ENCODE data around the gene DBN1. TPM values are rescaled to one million over a fixed set of nuclear protein-coding genes. Genes with fewer than 3 reads are reported as not detected.
A peak's percentile ranks its signal among the peaks of the same experiment; 100 is the strongest.

Gene DBN1
- total and polyA plus RNA-seq, 9 of the 15 experiments (the other 6 are each of a cell fraction or from before 2014, with no cell fraction given): 0.25 to 87.2 (median 27.9) TPM

GRCh38 chr5:177446200-177447065 is 27.0 kb downstream of the DBN1 start, which contains the start of gene PRR7 (continued):
- TF ChIP-seq PATZ1 (CRISPR knock-in tag; IDR thresholded peaks at IDR 0.05; ENCODE audit: borderline replicate concordance) (no peak), PURB (CRISPR knock-in tag; IDR thresholded peaks at IDR 0.05; ENCODE audit: low read depth) (no peak), DMBX1 (CRISPR knock-in tag; IDR thresholded peaks at IDR 0.05; ENCODE audit: borderline replicate concordance) (peak; percentile 78; the same call in 1 of the 2 replicates), EP300 (IDR thresholded peaks at IDR 0.05; ENCODE audit: low read length) (no peak), ZNF133 (CRISPR knock-in tag; IDR thresholded peaks at IDR 0.05) (no peak), MXD1 (CRISPR knock-in tag; IDR thresholded peaks at IDR 0.05; ENCODE audit: borderline replicate concordance, poor library complexity, severe bottlenecking) (no peak), DIDO1 (tag; IDR thresholded peaks at IDR 0.05; ENCODE audit: low read depth) (no peak), DPF2 (IDR thresholded peaks at IDR 0.05) (no peak), PHF20 (IDR thresholded peaks at IDR 0.05; ENCODE audit: partially characterized antibody) (no peak), NBN (IDR thresholded peaks at IDR 0.05; ENCODE audit: low read depth) (no peak), ZNF589 (CRISPR knock-in tag; IDR thresholded peaks at IDR 0.05; ENCODE audit: low read depth) (no peak), SREBF2 (CRISPR knock-in tag; IDR thresholded peaks at IDR 0.05) (no peak), HMG20B (CRISPR knock-in tag; IDR thresholded peaks at IDR 0.05) (peak; percentile 87; the same call in 1 of the 2 replicates), ELK3 (CRISPR knock-in tag; IDR thresholded peaks at IDR 0.05) (no peak), ZNF609 (CRISPR knock-in tag; IDR thresholded peaks at IDR 0.05; ENCODE audit: borderline replicate concordance) (no peak), JUNB (CRISPR knock-in tag; conservative IDR thresholded peaks at IDR 0.05) (no peak), ZNF785 (CRISPR knock-in tag; IDR thresholded peaks at IDR 0.05) (no peak), MAFF (IDR thresholded peaks at IDR 0.05; ENCODE audit: low read length) (no peak), ZNF586 (CRISPR knock-in tag; conservative IDR thresholded peaks at IDR 0.05) (no peak)

Data from K562 (cell line).